GM21515 (cell line): Measurements from ENCODE around the gene LLCFC1.

ENCODE experiments used
- ATAC-seq: cut with Tn5 transposase; IDR thresholded peaks from one replicate; pipeline ENCODE4 v1.9.1; 2021; ENCODE audit not compliant: unreplicated experiment

The LLCFC1 gene

DNA sequence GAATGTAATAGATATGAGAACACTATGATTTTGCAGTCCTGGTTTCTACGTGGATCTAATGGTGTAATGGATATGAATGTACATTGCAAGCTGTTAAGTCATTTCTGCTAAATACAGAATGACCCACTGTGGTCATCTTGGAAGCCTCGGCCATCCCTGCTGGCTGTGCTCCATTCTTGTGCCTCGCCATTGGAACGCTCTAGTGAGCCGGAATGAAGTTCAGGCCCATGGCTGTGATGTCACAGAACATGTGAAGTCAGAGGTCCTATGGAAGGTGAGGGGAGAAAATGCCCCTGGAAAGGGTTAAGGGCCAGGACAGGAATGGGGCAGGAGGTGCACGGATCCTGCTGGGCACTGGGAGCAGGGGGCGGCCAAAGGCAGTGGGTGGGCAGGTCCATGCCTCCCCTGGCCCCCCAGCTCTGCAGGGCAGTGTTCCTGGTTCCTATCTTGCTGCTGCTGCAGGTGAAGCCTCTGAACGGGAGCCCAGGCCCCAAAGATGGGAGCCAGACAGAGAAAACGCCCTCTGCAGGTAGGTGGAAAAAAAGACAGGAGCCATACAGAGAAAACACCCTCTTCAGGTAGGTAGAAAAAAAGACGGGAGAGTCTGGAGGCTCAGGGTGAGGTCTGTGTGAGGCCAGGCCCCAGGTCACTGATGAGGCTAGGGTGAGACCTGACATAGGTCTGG is at the start of gene LLCFC1:
Gene LLCFC1 (plus strand): TSS at position 259 of the 685 bp plus-strand sequence. CDS start 138 bp downstream, at position 397.
- ATAC-seq = no peak

DNA sequence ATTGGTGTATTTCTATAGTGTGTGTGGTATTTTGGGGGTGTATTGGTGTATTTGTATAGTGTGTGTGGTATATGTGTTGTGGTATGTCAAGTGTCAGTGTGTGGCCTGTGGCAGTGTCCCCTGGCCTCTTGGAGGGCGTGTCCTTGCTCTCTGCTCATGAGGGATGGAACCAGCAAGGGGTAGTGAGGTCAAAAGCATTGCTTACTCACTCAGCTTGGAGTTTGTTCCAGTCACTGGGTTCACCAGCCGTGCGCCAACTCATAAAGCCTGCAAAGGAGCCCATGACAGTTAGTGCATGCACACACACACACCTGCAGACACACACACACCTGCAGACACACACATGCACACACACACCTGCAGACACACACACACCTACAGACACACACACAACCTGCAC is 49.5 kb upstream of the LLCFC1 start:
- ATAC-seq = no peak

DNA sequence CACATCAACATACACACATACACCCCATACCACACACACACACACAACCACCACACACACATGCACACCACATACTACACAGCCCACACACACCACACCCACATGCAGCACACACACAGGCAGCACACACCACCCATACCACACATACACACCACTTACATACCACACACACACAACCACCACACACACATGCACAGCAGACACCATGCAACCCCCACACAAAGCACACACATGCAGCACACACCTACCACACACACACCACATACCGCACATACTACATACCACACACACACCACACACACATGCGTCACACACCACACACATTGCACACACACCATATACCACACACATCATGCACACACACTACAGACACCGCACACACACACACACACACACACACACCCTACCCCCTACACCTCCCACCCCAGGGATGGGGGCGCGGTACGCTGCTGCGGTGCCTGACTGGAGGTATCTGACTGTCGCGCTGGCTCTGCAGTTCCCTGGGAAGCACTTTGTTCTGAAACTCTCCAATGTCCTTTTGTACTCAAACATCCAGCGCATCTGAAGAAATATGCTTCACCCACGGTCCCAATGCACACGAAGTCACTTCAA is 48.3 kb upstream of the LLCFC1 start:
- ATAC-seq = no peak

DNA sequence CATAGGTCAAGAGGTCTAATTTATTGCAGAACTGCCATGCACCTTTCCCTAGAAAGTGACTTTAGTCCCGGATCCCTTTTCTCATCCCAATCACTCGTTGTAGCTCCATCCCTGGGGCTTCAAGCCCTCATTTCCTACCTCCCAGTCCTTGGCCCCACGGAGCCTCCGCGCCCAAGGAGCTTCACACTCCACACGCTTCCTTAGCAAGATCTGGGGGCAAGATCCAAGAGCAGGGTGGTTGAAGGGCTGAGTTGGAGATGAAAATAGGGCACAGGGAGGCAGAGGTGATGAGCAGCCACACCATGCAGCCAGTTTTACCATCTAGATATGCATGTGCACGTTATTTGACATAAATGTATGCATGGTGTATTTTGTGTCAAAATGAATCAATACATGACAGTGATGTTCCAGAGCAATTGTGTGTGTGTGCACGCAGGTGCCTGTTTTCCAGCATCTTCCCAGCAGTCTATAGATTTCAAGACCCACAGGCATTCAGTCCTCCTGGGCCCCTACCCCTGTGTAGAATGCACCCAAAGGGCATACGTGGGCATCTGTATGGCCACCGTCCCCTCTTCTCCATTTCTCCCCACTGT is 47.7 kb upstream of the LLCFC1 start:
- no peak for ATAC-seq

DNA sequence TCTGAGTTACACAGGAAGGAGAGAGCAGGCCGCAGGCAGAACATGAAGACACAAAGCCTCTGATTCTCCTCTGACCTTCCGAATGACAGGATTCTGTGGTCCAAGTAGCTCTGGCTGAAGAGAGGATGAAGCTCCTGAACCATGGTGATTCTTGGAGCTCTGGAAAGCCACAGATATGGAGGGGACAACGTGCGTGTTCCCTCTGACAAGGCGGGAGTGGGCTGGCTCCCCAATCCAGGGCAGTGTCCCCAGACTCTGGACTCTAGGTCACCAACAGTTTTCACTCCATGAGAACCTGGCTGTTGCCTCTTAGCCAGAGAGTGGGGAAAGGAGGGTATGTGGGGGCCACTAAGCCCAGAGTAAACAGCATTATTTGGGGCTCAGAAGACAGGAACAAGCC is 46.3 kb upstream of the LLCFC1 start:
- no peak for ATAC-seq

DNA sequence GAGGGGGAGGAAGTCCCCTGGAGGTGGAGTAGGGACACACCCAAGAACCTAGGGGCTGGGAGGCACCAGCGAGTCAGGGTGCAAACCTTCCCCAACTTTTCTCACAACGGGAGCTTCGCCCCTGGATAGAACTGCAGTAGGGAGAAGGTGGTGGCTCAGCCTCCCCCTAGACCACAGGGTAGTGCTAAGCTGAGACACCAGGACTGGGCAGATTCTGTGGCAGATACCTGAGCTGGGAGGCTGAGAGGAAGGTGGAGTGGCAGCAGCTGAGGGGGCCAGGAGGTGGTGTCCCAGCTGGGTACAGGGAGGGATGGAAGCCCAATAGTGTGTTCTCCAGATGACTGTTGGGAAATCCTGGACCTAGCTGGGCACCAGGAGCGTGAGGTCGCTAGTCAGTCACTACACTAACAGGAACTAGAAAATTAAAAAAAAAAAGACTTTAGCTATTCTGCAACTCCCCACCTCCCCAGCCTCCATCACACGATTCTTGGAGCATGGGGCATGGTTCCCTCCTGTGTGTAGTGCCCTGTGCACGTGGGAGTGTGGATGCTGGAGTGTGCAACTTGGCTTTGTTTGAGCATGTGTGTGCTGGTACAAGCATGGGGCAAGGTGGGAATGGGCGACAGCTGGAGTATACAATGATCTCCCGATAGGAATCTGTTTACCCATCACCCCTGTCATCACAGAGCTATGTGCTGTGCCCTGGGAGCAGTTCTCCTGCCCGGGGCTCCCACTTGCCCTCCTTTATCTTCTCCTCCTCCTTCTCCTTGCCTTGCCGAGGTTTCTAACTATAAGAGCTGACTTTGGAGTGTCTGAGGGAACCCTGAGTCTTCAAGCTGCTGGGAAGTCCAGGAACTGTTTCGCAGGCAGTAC is 44.9 kb upstream of the LLCFC1 start:
- no peak for ATAC-seq

DNA sequence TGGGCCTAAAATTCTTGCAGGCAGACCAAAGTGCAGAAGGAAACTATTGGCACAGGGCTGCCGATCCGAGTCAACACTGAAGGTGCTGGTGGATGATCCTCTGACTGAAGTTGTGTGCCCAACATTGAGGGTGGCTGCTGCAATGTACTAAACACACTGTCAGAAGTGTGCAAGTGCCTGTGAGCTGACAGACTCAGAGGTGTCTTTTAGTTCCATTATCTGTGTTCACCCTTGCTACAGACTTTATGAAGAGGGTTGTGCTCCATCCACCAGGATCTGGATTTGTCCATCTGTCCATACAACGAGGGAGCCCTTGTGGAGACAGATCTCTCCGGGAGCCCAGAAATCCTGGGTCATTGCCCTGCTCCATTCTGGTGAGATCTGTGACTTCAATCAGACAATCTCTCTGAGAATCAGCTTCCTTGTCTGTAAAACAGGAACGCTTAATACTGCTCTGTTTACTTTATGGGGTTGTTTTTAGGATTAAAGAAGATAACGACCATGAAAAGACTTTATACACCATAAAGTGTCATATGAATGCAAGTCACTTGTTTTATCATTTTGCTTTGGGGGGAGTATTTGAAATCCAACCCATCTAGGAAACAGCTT is 44.2 kb upstream of the LLCFC1 start:
- ATAC-seq = no peak

DNA sequence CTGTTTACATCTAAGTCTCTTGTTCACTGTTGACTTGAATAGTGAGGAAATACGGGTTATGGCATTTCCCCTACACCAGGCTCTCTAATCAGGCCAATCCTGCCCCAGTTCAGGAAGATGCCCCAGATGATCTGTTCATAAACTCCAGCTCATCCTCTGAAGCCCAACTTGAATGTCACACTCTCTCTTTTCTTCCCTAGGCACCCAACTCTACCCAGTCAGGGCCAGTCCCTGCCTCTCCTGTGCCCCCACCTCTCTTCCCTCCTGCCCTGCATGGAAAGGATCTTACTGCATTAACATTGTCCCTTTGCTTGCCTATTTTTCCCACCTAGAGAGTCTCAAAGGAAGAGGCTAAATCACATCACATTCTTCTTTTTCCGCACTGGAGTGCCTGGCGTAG is 43.1 kb upstream of the LLCFC1 start:
- ATAC-seq = no peak

DNA sequence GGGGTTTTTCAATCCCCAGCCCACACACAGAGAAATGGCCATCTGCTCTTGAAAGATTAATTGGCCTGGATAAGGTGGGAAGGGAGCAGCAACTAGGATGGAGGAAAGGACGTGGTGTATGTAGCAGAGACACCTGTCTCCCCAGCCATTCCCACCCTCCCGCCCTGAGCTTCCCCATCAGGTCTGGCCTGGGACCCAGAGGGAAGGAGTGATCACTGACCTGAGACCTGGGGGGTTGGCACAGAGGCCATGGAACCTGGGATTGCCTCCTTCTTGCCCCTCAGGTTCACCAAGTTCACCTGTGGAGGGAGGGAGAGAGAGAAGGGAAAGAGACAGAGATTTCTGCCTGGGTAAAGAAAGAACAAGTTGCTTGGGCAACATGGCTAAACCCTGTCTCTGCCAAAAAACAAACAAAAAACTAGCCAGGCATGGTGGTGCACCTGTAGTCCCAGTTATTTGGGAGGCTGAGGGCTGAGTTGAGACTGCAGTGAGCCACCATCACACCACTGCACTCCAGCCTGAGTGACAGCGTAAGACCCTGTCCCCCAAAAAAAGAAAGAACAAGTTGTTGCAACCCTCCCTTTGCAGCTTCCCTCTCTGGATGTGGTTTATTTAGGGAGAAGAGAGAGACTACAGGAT is 42.4 kb upstream of the LLCFC1 start:
- no peak for ATAC-seq

DNA sequence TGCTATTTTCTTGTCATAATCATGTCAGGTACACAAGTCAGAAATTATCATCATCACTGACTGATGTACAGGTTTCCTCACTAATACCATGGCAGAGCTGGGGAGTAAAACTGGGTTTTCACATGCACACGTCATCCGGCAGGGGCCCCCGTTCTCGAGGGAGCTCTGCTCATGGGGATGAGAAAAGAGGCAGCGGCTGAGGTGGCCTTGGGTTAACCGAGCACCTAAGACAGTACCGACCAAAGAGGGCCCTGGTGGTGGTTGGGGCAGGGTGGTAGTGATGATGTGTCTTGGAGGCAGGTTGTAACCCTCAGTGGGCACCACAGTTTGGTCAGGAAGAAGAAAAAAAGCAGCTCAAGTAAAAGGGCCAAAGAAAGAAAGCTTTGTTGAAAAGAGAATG is 41.6 kb upstream of the LLCFC1 start:
- no peak for ATAC-seq

DNA sequence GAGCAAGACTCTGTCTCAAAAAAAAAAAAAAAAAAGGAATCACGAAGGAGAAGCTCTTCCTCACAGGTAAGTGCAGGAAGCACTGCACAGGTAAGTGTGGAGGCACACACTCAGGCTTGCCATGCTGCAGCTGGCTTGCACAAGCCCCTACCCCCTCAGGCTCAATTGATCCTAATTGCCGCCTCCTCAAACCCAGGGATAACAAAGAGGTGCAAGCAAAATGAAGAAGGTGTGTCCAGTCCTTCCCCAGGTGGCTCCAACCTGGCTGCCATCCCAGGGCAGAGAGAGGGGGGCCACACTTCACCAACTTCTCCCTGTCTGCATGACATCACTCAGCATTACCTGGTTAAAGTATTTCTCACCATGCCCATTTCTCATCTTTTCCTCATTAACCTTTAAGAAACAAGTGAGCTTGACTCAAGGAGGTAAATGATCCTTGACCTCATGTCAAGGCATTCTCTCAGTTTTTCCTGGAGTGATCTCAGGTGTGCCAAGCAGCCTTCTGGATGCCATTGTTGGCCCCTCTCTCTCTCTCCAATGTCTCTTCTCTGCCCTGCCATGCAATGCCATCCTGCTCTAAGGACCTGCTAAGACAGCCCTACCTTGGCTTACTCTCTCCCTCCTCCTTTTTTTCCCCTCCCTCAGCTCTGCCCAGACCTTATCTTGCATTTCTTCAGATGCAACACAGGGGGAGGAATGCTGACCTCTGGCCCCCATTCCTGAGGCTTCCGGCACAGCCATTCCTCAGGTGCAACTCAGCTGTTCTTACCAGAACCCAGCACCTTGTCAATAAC is 40.7 kb upstream of the LLCFC1 start:
- no peak for ATAC-seq

DNA sequence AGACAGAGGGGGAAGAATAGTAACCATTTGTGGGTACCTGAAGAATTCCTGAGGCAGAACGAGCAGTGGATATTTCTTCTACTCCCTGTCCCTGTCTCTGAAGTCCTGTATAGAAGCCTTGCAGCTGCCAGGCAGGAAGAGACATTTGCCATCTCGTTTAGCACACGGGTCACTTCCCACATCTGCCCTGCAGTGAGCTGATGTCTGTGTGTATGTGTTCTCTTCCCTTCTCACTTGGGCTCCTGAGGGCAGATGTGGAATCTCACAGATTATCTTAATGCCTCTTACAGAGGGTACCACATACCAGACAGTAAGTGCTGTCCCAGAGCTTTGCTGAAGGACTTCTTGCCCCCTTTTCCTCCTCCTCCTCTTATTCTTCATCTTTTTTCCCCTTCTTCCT is 39.6 kb upstream of the LLCFC1 start:
- ATAC-seq = no peak

DNA sequence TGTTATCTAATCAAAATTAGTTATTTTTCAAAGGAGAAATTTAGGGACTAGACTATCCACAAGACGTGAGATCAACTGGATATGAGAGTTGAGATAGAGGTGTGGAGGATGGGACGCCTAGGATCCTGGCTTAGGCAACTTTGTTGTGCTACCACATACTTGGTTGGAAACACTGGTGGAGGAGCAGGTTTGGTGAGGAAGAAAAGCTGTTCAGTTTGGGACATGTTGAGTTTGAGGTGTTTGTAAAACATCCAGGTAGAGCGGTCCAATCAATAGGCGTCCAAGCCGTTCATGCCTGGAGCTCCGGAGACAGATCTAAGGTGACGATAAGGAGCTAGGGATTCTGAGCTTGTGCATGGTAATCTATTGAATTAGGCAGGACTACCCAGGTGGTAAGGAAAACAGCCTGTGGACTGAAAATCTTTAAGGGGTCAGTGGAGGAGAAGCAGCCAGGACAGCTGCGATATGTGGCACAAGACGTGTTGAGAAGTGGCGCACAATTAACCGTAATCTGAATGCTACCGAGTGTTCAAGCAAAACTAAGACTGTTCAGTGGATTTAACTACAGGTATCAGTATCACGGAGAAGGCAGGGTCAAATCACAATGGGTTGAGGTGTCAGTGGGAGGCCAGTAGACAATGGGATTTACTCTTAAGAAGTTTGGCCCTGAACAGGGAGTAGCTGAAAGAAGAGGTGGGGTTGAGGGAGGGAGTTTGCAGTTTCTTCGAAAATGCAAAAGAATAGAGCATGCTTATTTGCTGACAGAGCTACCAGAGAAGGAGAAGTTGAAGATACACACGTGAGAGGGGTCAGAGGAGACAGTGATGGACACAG is 37.6 kb upstream of the LLCFC1 start:
- ATAC-seq = no peak

DNA sequence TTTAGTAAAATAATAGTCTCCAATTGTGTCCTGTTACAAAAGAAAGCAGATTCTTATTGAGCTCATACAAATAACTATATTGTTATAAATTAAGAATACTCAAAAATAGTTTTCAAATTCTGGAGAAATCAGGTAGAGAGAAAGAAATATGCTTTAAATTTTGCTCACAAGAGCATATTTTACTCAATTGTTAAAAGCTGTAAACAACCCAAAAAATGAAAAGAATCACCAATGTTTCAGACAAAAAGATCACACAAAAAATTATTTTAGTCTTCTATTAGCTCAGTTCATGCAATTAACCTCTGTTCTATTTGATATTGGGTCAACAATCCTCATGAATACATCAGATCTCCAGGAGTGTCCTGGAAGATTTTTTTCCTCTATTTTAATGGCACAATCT is 35.2 kb upstream of the LLCFC1 start:
- ATAC-seq = no peak

DNA sequence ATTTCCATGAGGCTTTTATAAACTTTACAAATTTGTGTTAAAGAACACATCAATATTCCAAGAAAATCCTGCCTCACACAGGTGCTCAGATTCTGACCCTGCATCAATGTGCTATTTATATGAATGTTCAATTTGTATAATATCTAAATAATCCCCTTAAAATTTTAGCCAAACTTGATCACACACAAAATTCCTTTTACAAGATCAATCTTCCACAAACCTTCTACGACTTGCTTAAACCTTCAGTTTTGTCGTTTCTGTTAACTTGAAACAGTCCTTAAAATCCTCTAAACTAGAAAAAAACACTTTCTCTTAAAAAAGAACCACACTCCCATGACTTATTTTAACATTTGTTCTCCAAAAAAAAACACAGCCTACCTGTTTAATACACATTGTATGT is 33.5 kb upstream of the LLCFC1 start:
- ATAC-seq = no peak

DNA sequence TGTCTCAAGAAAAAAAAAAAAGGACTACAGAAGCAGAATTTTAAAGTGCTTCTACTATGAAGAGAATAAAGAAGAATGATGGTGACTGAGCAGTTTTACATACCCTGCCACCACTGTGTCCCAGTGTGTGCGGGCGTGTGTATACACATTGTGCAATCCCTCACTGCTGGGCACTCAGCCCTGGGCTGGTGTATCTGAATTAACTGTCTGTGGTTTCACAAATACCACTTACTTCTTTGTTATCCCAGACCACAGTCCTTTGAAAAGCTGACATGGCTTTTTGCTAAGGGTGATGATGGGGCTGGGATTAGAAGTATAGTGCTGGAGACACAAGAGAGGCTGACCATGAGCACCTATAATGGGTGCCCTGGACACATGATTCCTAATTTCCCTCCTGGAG is 32.6 kb upstream of the LLCFC1 start:
- ATAC-seq = no peak

DNA sequence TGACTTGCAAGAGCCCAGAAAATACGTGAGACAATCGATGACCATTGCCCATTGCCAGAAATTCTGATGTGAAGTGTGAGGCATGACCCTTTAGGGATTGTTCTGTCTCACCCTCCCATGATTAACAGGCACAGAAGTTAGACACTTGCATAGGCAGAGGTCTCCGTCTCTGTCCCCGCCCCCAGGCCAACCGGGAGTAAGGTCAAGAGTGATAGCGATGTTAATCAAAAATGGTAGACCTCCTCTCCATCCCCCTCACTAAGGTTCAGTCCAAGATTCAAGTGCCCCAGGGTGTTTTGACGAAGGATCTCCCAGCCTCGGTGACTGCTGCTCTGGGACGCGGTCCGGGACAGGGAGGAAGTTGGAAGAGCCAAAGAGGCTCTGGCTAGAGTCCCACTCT is 31.0 kb upstream of the LLCFC1 start:
- ATAC-seq = no peak

DNA sequence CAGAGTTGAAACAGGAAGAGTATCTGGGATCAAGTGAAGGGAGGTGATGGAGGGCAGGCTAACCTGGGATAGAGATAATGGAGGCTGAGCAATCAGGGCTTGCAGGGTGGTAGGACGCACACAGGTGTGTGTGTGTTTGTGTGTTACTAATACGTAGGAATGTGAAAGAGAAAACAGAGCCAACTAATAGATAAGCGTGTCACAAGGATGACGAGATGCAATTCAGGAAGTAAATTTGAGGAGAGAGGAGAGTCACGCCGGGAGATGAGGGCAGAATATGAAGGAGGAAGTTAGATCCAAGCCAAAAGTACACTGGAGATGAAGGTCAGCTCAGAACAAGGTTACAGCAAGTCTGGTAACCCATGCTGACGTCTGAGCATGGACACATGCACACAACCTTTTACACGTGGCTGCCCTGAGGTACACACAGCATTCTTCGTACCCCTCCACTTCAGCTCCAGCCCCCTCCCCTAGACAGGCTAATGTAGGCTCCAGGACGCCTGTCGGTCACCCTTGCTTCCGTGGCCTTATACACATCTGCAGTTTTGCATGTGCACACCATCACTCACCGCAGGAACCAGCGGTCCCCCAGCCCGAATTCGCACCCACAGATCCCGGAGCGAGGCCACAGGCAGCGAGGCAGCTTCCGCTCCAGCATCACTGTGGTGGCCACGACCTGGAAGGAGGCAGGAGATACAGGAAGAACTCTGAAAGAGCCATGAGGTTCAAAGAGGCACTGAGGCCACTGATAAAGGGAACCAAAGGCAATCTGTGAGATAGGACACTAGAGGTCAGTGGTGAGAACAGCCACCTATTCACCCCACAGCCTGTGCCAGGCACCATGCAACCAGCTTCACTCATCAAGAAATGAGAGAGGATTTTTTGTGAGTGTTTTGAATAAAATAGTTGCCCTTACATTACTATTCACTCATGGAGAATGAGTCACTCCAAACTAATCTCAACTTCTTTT is 30.1 kb upstream of the LLCFC1 start:
- ATAC-seq = no peak
